Panc1 (cell line): ENCODE measurements around the gene TEX11. TPM values are rescaled to one million over a fixed set of nuclear protein-coding genes. Genes with fewer than 3 reads are reported as not detected.
"Not testable (repeated sequence)": the region's sequence is repeated elsewhere in the genome, so short reads cannot be mapped to it uniquely, and the experiment has no call there.

Source experiments
- ATAC-seq: fragments of 200-7000 bp; cut with Tn5 transposase; 2 replicates; pipeline ENCODE4 v1.9.1; 2020; ENCODE audit warnings: mild to moderate bottlenecking, moderate library complexity
- BruUV-seq: library from RNA; stranded (reverse); fragments of 400-500 nt; replicated peaks from 2 replicates; lab custom pipeline; 2021; lab: Mats Ljungman, UMichigan
- CTCF ChIA-PET: fragments of 300-600 bp; sonication (Branson Sonifier 250); formaldehyde crosslinking; loops from one replicate; lab custom pipeline; 2022; ENCODE audit warnings: antibody characterized with exemption; lab: Charles Lee
- POLR2A ChIA-PET: fragments of 300-600 bp; sonication (Branson Sonifier 250); formaldehyde crosslinking; loops from one replicate; lab custom pipeline; 2022; ENCODE audit warnings: antibody characterized with exemption; lab: Charles Lee
- DNase-seq: peaks from one replicate; pipeline ENCODE4 v3.0.0-alpha.2; 2010; ENCODE audit warnings: low read depth, low spot score
- H3K27ac ChIP-seq: 2 replicates; pipeline ENCODE4 v1.5.1; 2011; ENCODE audit warnings: mild to moderate bottlenecking, low read length, inconsistent platforms
- H3K27me3 ChIP-seq: fragments of 200-500 bp; sonication (Bioruptor generic); 2 replicates; pipeline ENCODE4 v1.6.0; 2014; ENCODE audit warnings: low read length, inconsistent platforms; ENCODE audit not compliant: control insufficient read depth, insufficient read depth
- H3K36me3 ChIP-seq: fragments of 200-500 bp; sonication (Bioruptor generic); 2 replicates; pipeline ENCODE4 v1.5.1; 2014; ENCODE audit warnings: inconsistent platforms, mild to moderate bottlenecking, low read length, moderate library complexity; ENCODE audit not compliant: control insufficient read depth, insufficient read depth
- H3K4me1 ChIP-seq: 2 replicates; pipeline ENCODE4 v1.5.1; 2011; ENCODE audit warnings: inconsistent platforms, mild to moderate bottlenecking, low read length, moderate library complexity; ENCODE audit not compliant: control insufficient read depth, insufficient read depth
- H3K4me3 ChIP-seq, 2 experiments: 2 replicates each; pipeline ENCODE4 v1.5.1; 2011 to 2012; ENCODE audit warnings: low read depth in 2 of 2, low read length in 2 of 2, mild to moderate bottlenecking in 2 of 2, inconsistent platforms in 1 of 2, moderate library complexity in 1 of 2
- H3K9me3 ChIP-seq: fragments of 200-500 bp; sonication (Bioruptor generic); 2 replicates; pipeline ENCODE4 v1.5.1; 2014; ENCODE audit warnings: low read depth, mild to moderate bottlenecking, inconsistent platforms, low read length, moderate library complexity; ENCODE audit not compliant: control insufficient read depth, insufficient read depth
- POLR2AphosphoS5 ChIP-seq: IDR thresholded peaks from 2 replicates; pipeline ENCODE4 v1.6.1; 2012; ENCODE audit warnings: mild to moderate bottlenecking, low read depth, low read length, moderate library complexity
- SIN3A ChIP-seq: IDR thresholded peaks from 2 replicates; pipeline ENCODE4 v1.6.1; 2012; ENCODE audit warnings: low read depth, mild to moderate bottlenecking, low read length, moderate library complexity, borderline replicate concordance; ENCODE audit not compliant: insufficient read depth
- TCF7L2 ChIP-seq: IDR thresholded peaks from 2 replicates; pipeline ENCODE4 v1.6.1; 2011; ENCODE audit warnings: mild to moderate bottlenecking, low read depth, low read length, inconsistent platforms
- in situ Hi-C: cut with HindIII; loops from 2 replicates; pipeline ENCODE4 v1.10.0; 2016; ENCODE audit warnings: low sequenced_read_pairs, low pct_unique_long_range_greater_than_20kb
- intact Hi-C: fragments of 100-400 bp; cut with micrococcal nuclease; formaldehyde crosslinking; loops from one replicate; pipeline ENCODE4 v1.10.0; 2022; ENCODE audit not compliant: unreplicated experiment
- total RNA-seq: library from RNA; stranded (reverse); gene quantifications from one replicate; pipeline ENCODE4 v1.2.1, GENCODE V29; 2021; ENCODE audit not compliant: unreplicated experiment
- TF ChIP-seq, protein P1 (sequence below), 2 experiments: IDR thresholded peaks; 2 replicates each; pipeline ENCODE4 v1.6.1; 2011 to 2012; ENCODE audit warnings: low read depth in 2 of 2, control low read depth in 1 of 2, low read length in 1 of 2, mild to moderate bottlenecking in 1 of 2, moderate library complexity in 1 of 2; ENCODE audit not compliant: insufficient read depth in 1 of 2
- TF ChIP-seq, protein P2 (sequence below): fragments of 450-650 bp; IDR thresholded peaks from 2 replicates; pipeline ENCODE4 v1.5.1; 2017; ENCODE audit warnings: mild to moderate bottlenecking

TEX11 gene
- total RNA-seq, 1 experiment from 2014 or later: not detected

DNA sequence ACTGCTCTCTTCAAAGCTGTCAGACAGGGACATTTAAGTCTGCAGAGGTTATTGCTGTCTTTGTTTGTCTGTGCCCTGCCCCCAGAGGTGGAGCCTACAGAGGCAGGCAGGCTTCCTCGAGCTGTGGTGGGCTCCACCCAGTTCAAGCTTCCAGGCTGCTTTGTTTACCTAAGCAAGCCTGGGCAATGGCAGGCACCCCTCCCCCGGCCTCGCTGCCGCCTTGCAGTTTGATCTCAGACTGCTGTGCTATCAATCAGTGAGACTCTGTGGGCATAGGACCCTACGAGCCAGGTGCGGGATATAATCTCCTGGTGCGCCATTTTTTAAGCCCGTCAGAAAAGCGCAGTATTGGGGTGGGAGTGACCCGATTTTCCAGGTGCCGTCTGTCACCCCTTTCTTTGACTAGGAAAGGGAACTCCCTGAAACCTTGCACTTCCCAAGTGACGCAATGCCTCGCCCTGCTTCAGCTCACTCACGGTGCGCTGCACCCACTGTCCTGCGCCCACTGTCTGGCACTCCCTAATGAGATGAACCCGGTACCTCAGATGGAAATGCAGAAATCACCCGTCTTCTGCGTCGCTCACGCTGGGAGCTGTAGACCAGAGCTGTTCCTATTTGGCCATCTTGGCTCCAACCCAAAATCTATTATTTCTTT, 338.5 kb downstream of the TEX11 start:
- CTCF ChIA-PET, H3K4me3 ChIP-seq, in situ Hi-C loops, H3K4me1 ChIP-seq, H3K27me3 ChIP-seq, H3K36me3 ChIP-seq, ATAC-seq, intact Hi-C loops, DNase-seq, H3K9me3 ChIP-seq, POLR2A ChIA-PET, BruUV-seq, H3K27ac ChIP-seq: not testable (repeated sequence)

DNA sequence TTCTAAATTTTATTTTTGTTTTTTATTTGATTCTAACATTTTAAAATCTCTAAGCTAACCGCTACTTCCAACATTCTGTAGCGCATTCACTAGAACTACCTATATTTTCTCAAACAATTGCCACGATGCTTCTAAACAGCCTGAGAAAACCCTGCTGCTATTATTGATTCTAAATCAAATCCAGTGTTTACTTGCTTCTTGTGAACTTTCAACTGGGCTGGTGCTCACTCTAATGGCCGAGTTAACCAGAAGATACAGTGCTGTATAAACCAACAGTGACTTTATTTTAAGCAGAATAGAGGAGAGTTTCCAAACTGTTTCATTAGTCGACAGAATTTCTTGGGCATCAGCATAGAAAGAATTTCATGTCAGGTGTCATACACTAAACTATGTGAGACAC, 353.6 kb downstream of the TEX11 start:
- H3K9me3 ChIP-seq: no peaks in the 10 kb centered on the region
- no peak overlapping the region for H3K27ac ChIP-seq
- no peaks in the 10 kb centered on the region for H3K36me3 ChIP-seq
- POLR2A ChIA-PET: no interaction called here
- ATAC-seq: no peak
- in situ Hi-C loops (no loop called here), intact Hi-C loops (loop anchor here (10.0 kb wide), 1 partner anchor 100 kb away; no protein-coding TSS in a partner anchor)
- BruUV-seq: no TSS peak
- TF ChIP-seq POLR2AphosphoS5 (no peak), SIN3A (no peak), TCF7L2 (no peak)
- TF ChIP-seq, protein P1, sequence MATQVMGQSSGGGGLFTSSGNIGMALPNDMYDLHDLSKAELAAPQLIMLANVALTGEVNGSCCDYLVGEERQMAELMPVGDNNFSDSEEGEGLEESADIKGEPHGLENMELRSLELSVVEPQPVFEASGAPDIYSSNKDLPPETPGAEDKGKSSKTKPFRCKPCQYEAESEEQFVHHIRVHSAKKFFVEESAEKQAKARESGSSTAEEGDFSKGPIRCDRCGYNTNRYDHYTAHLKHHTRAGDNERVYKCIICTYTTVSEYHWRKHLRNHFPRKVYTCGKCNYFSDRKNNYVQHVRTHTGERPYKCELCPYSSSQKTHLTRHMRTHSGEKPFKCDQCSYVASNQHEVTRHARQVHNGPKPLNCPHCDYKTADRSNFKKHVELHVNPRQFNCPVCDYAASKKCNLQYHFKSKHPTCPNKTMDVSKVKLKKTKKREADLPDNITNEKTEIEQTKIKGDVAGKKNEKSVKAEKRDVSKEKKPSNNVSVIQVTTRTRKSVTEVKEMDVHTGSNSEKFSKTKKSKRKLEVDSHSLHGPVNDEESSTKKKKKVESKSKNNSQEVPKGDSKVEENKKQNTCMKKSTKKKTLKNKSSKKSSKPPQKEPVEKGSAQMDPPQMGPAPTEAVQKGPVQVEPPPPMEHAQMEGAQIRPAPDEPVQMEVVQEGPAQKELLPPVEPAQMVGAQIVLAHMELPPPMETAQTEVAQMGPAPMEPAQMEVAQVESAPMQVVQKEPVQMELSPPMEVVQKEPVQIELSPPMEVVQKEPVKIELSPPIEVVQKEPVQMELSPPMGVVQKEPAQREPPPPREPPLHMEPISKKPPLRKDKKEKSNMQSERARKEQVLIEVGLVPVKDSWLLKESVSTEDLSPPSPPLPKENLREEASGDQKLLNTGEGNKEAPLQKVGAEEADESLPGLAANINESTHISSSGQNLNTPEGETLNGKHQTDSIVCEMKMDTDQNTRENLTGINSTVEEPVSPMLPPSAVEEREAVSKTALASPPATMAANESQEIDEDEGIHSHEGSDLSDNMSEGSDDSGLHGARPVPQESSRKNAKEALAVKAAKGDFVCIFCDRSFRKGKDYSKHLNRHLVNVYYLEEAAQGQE (IDR thresholded peaks at IDR 0.05; ENCODE audit: insufficient read depth in 1 of 2, low read depth in 2 of 2, low read length in 1 of 2): no peak
- TF ChIP-seq, protein P2, sequence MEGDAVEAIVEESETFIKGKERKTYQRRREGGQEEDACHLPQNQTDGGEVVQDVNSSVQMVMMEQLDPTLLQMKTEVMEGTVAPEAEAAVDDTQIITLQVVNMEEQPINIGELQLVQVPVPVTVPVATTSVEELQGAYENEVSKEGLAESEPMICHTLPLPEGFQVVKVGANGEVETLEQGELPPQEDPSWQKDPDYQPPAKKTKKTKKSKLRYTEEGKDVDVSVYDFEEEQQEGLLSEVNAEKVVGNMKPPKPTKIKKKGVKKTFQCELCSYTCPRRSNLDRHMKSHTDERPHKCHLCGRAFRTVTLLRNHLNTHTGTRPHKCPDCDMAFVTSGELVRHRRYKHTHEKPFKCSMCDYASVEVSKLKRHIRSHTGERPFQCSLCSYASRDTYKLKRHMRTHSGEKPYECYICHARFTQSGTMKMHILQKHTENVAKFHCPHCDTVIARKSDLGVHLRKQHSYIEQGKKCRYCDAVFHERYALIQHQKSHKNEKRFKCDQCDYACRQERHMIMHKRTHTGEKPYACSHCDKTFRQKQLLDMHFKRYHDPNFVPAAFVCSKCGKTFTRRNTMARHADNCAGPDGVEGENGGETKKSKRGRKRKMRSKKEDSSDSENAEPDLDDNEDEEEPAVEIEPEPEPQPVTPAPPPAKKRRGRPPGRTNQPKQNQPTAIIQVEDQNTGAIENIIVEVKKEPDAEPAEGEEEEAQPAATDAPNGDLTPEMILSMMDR: no peak
- H3K27me3 ChIP-seq: no peaks in the 10 kb centered on the region; the same call in 1 of the 2 replicates
- H3K4me3 ChIP-seq: no peak overlapping the region
- CTCF ChIA-PET: interaction anchor here (1.8 kb wide), 1 partner anchor 103 kb away, joined by 6 read pairs; no protein-coding TSS in a partner anchor
- H3K4me1 ChIP-seq: no peaks in the 10 kb centered on the region
- no peak for DNase-seq

DNA sequence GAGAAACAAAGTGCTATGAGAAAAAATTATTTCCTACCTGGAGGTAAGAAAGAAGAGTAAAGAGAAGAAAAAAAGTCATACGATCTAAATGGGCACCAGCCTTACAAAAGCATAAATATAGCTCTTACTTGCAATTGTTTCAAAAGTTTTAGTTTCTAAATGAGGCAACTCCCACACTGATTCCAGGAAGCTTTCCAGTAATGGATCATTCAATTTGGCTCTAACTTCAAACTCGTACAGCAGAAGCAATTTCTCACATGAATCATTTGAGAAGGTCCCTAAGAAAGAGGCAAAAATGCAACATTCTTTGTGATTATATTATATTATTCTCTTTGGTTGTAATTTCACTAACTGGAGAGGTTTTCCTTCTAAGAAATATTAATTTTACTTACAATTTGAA, 354.0 kb downstream of the TEX11 start:
- in situ Hi-C loops: no loop called here
- Histone ChIP-seq H3K27ac (no peak overlapping the region), H3K27me3 (no peaks in the 10 kb centered on the region; the same call in 1 of the 2 replicates), H3K4me3 (no peak overlapping the region), H3K36me3 (no peaks in the 10 kb centered on the region), H3K9me3 (no peaks in the 10 kb centered on the region), H3K4me1 (no peaks in the 10 kb centered on the region)
- TF ChIP-seq SIN3A: no peak
- no peak for TF ChIP-seq TCF7L2
- TF ChIP-seq, protein P1 (IDR thresholded peaks at IDR 0.05; ENCODE audit: insufficient read depth in 1 of 2, low read depth in 2 of 2, low read length in 1 of 2): no peak
- no peak for TF ChIP-seq POLR2AphosphoS5
- TF ChIP-seq, protein P2: no peak
- ATAC-seq (no peak), DNase-seq (no peak)
- intact Hi-C loops: loop anchor here (10.0 kb wide), 1 partner anchor 100 kb away; no protein-coding TSS in a partner anchor
- POLR2A ChIA-PET: no interaction called here
- no TSS peak for BruUV-seq
- CTCF ChIA-PET: interaction anchor here (1.8 kb wide), 1 partner anchor 103 kb away, joined by 6 read pairs; no protein-coding TSS in a partner anchor
